Parathyroid adenoma (tissue), 2 donors: ENCODE data around the gene CITED1.

Experiments used
- H2AFZ ChIP-seq: fragments of 300-600 bp; sonication (generic); one replicate; pipeline ENCODE4 v1.7.0; 2017; ENCODE audit warnings: antibody characterized with exemption, mild to moderate bottlenecking
- H3K27ac ChIP-seq: fragments of 300-600 bp; sonication (generic); one replicate; pipeline ENCODE4 v1.7.0; 2017
- H3K27me3 ChIP-seq: fragments of 300-600 bp; sonication (generic); one replicate; pipeline ENCODE4 v1.7.0; 2017; ENCODE audit warnings: low read length; ENCODE audit not compliant: control insufficient read depth, insufficient read depth
- H3K36me3 ChIP-seq: fragments of 300-600 bp; sonication (generic); one replicate; pipeline ENCODE4 v1.7.0; 2017; ENCODE audit warnings: low read length; ENCODE audit not compliant: control insufficient read depth, insufficient read depth
- H3K4me1 ChIP-seq: fragments of 300-600 bp; sonication (generic); one replicate; pipeline ENCODE4 v1.7.0; 2017; ENCODE audit warnings: control low read depth
- H3K4me2 ChIP-seq: fragments of 300-600 bp; sonication (generic); one replicate; pipeline ENCODE4 v1.7.0; 2017; ENCODE audit warnings: low read length
- H3K4me3 ChIP-seq: fragments of 300-600 bp; sonication (generic); one replicate; pipeline ENCODE4 v1.7.0; 2017; ENCODE audit warnings: low read depth, low read length
- H3K79me2 ChIP-seq: fragments of 300-600 bp; sonication (generic); one replicate; pipeline ENCODE4 v1.7.0; 2017; ENCODE audit warnings: control low read depth
- H3K9ac ChIP-seq: fragments of 300-600 bp; sonication (generic); one replicate; pipeline ENCODE4 v1.7.0; 2017; ENCODE audit warnings: mild to moderate bottlenecking
- H3K9me3 ChIP-seq: fragments of 300-600 bp; sonication (generic); one replicate; pipeline ENCODE4 v1.7.0; 2017; ENCODE audit warnings: low read length; ENCODE audit not compliant: control insufficient read depth
- TF ChIP-seq, protein P1 (sequence below): fragments of 300-600 bp; sonication (generic); IDR thresholded peaks from one replicate; pipeline ENCODE4 v1.7.0; 2017; ENCODE audit warnings: antibody characterized with exemption, mild to moderate bottlenecking
- donor health status: primary hyperparathyroidism.

CITED1 gene

GRCh38 chrX:72269671-72270251 is 36.0 kb downstream of the CITED1 start:
- H2AFZ ChIP-seq = no peak overlapping the region
- no peak overlapping the region for H3K4me2 ChIP-seq
- no peaks in the 10 kb centered on the region for H3K4me1 ChIP-seq
- no peaks in the 10 kb centered on the region for H3K36me3 ChIP-seq
- H3K9ac ChIP-seq = no peak overlapping the region
- H3K27ac ChIP-seq = no peak overlapping the region
- no peaks in the 10 kb centered on the region for H3K9me3 ChIP-seq
- no peaks in the 10 kb centered on the region for H3K79me2 ChIP-seq
- no peaks in the 10 kb centered on the region for H3K27me3 ChIP-seq
- TF ChIP-seq, protein P1, sequence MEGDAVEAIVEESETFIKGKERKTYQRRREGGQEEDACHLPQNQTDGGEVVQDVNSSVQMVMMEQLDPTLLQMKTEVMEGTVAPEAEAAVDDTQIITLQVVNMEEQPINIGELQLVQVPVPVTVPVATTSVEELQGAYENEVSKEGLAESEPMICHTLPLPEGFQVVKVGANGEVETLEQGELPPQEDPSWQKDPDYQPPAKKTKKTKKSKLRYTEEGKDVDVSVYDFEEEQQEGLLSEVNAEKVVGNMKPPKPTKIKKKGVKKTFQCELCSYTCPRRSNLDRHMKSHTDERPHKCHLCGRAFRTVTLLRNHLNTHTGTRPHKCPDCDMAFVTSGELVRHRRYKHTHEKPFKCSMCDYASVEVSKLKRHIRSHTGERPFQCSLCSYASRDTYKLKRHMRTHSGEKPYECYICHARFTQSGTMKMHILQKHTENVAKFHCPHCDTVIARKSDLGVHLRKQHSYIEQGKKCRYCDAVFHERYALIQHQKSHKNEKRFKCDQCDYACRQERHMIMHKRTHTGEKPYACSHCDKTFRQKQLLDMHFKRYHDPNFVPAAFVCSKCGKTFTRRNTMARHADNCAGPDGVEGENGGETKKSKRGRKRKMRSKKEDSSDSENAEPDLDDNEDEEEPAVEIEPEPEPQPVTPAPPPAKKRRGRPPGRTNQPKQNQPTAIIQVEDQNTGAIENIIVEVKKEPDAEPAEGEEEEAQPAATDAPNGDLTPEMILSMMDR = no peak
- H3K4me3 ChIP-seq = no peak overlapping the region

- no peak overlapping the region for H3K27ac ChIP-seq
- H3K9me3 ChIP-seq = no peaks in the 10 kb centered on the region
- H3K27me3 ChIP-seq = no peaks in the 10 kb centered on the region
- no peak overlapping the region for H3K9ac ChIP-seq
- H3K79me2 ChIP-seq = no peaks in the 10 kb centered on the region
- H3K4me2 ChIP-seq = no peak overlapping the region
- H2AFZ ChIP-seq = no peak overlapping the region
- no peaks in the 10 kb centered on the region for H3K4me1 ChIP-seq
- no peak overlapping the region for H3K4me3 ChIP-seq
- H3K36me3 ChIP-seq = no peaks in the 10 kb centered on the region
- TF ChIP-seq, protein P1 = no peak
These were observed 36.9 kb downstream of the CITED1 start for GRCh38 chrX:72268597-72269365.

- Histone ChIP-seq H3K9me3 (no peaks in the 10 kb centered on the region), H3K79me2 (no peaks in the 10 kb centered on the region), H3K4me2 (no peak overlapping the region), H3K27me3 (no peaks in the 10 kb centered on the region), H3K36me3 (no peaks in the 10 kb centered on the region), H2AFZ (no peak overlapping the region), H3K9ac (no peak overlapping the region), H3K27ac (no peak overlapping the region), H3K4me1 (peaks cover 15% of the 10 kb centered on the region), H3K4me3 (no peak overlapping the region)
- TF ChIP-seq, protein P1 = no peak
These were observed 40.5 kb downstream of the CITED1 start for GRCh38 chrX:72265263-72265662.

- peak overlapping the region; percentile 22 for H2AFZ ChIP-seq
- no peak overlapping the region for H3K4me3 ChIP-seq
- H3K79me2 ChIP-seq = no peaks in the 10 kb centered on the region
- H3K4me2 ChIP-seq = no peak overlapping the region
- H3K4me1 ChIP-seq = peaks cover 15% of the 10 kb centered on the region
- peak overlapping the region; percentile 72 for H3K27ac ChIP-seq
- no peak overlapping the region for H3K9ac ChIP-seq
- no peaks in the 10 kb centered on the region for H3K36me3 ChIP-seq
- H3K27me3 ChIP-seq = no peaks in the 10 kb centered on the region
- TF ChIP-seq, protein P1 = no peak
- no peaks in the 10 kb centered on the region for H3K9me3 ChIP-seq
These were observed 43.6 kb downstream of the CITED1 start for GRCh38 chrX:72262077-72262476.

- peaks cover 15% of the 10 kb centered on the region for H3K4me1 ChIP-seq
- no peak overlapping the region for H3K27ac ChIP-seq
- H3K4me2 ChIP-seq = no peak overlapping the region
- H3K4me3 ChIP-seq = no peak overlapping the region
- H3K9me3 ChIP-seq = no peaks in the 10 kb centered on the region
- TF ChIP-seq, protein P1 = no peak
- H3K9ac ChIP-seq = no peak overlapping the region
- no peaks in the 10 kb centered on the region for H3K79me2 ChIP-seq
- no peaks in the 10 kb centered on the region for H3K36me3 ChIP-seq
- no peaks in the 10 kb centered on the region for H3K27me3 ChIP-seq
- H2AFZ ChIP-seq = no peak overlapping the region
These were observed 45.3 kb downstream of the CITED1 start for GRCh38 chrX:72260448-72260847.
